ENCODE measurements around the gene CHD5.

- no peak for TF ChIP-seq TAF1 (IDR thresholded peaks at IDR 0.05; ENCODE audit: low read depth, low read length)
- no peak for TF ChIP-seq POLR2A (IDR thresholded peaks at IDR 0.05; ENCODE audit: low read depth, low read length)
- TF ChIP-seq POLR2AphosphoS5 (IDR thresholded peaks at IDR 0.05; ENCODE audit: low read depth, low read length): no peak
- no peak for TF ChIP-seq POU2F2 (IDR thresholded peaks at IDR 0.05; ENCODE audit: low read depth, low read length)
- TF ChIP-seq SPI1 (IDR thresholded peaks at IDR 0.05; ENCODE audit: low read depth, low read length): no peak
- TF ChIP-seq PAX5 (IDR thresholded peaks at IDR 0.05; ENCODE audit: insufficient read depth, low read length, severe bottlenecking): no peak
Measured at GRCh38 chr1:6093611-6094010, 86.5 kb downstream of the CHD5 start.

Data from GM12891 (cell line).